Activated naive CD8-positive, alpha-beta T cell treated with anti-CD3 and anti-CD28 coated beads, Interleukin-2, amount 50 U/mL, for 16 hours (primary cell): ENCODE data around the gene LAP3.
A peak's percentile ranks its signal among the peaks of the same experiment; 100 is the strongest.
"Not testable (repeated sequence)": the region's sequence is repeated elsewhere in the genome, so short reads cannot be mapped to it uniquely, and the experiment has no call there.

Source experiments
- DNase-seq: peaks from one replicate; pipeline ENCODE4 v3.0.0-alpha.2; 2020; ENCODE audit warnings: low read depth, low spot score

The LAP3 gene

DNA sequence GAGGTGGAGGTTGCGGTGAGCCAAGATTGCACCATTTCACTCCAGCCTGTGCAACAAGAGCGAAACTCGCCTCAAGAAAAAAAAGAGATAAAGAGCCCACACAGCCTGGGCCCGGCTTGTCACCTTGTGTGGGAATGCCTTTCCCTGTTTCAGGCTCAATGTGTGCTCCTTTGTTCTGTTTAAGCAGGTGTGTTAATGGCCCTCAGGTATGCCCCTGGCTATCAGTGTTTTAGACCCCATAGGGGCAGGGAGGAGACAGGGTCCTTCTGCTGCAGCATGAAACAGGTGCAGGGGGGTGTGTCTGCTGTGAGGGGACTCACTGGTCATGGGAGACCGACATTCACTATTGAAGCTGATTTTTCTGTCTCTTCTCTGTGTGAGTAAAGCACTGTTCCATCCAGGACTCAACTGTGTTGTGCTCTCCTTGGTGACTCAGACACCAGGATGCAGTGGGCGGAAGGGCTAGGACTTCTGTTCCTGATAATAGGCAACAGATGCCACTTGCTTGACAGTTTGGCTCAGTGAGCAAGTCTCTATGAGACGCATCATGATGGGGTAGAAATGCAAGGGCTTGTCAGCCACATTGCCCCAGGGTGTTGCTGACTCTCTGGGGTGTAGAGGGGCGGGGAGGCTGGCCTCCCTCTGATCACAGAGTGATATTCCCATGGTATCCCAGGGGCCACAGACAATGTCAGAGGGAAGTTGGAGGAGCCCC, 15.6 kb upstream of the LAP3 start:
- DNase-seq = no peak

DNA sequence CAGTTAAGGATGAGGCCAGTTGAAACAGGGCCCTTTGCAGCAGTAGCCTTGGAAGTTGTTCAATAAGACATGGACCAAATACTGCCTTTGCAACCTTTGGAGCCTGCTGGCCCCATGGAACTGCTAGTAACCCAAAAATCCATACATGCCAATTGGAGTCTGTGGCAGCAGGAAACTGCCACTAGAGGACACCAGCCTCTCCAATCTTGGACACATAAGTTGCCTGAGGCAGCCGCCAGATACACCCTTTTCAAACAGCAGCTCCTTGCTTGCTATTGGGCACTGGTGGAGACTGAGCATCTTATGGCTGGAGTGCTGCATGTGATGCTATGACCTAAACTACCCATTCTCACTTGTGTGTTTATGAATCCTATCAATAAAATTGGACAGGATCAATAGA, 14.8 kb upstream of the LAP3 start:
- no peak for DNase-seq

GRCh38 chr4:17565846-17566245, 11.2 kb upstream of the LAP3 start:
- no peak for DNase-seq

DNA sequence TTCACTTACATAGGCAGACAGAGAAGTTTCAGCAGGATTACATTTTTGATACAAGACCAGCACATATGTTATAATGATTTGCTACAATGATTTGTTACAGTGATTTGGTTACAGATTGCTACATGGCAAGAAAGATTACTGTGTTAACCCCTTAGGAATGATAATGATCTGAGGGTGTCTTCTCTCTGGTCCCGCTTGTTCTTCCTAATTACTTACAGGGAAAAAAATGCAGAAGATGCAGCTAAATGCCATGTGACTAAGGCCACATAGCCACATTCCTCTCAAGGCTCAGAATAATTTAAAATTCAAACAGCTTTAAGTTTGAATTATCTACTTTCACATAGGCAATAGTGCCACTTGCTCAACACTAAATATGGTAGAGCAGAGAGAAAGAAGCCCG, 9.7 kb upstream of the LAP3 start:
- no peak for DNase-seq

GRCh38 chr4:17574206-17574605, 2.8 kb upstream of the LAP3 start:
- no peak for DNase-seq

- DNase-seq = not testable (repeated sequence)
Observed at GRCh38 chr4:17575177-17575576, 1.8 kb upstream of the LAP3 start.

DNA sequence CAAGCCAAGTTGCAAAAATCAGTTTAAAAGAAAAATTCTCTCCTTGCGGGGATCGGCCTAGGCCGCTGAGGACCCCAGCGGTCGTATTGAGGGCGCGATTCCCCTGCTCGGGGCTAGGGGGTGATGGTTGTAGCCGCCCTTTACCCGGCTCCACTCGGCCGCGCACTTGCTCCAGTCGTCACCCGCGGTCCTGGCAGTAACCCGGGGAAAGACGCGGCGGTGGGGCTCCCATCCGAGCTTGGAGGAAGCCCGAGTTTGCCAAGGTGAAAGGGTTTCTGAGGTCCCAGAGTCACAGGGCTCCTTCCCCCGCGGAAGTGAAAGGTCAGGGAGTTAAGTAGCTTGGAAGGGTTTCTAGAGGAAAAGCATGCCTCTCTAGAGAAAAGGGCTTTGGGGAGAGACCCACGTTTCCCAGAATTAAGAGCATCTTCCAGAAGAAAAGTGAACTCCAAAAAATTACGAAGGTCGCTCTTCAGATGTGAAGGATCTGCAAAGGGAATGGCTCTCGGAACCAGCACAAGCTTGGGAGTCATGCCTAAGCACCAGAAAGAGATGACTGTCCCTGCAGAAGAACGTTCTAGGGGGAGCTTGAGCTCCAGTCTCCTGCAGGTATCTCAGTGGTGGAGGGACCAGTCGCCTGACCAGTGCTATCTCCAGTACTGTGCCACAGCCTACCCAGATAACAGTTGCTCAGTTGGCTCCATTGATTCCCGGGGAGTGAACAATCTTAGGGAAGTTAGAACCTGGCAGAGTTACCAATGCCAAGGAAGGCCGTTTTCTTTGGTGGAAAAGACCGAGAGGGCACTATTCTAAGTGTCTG, 875 bp downstream of the LAP3 start:
- DNase-seq = peak; percentile 1

DNA sequence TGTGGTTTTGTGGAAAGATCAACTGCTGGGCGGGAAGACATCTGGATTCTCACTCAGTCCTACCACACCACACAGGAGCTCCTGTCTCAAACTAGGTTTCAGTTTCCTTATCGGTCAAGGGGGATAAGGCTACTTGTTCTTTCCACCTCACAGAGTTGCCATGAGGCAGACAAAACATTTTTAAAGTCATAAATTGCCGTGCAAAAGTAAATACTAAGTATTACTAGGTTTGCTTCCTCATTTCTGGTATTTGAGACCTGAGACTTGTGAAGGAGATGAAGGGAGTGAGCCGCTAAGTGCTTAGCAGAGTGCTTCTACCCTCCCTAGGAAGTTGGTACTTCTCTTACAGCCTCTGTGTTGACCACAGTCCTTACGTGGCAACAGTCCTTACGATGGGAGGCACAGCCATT, 1.5 kb downstream of the LAP3 start:
- no peak for DNase-seq

GRCh38 chr4:17580969-17581368, 4.0 kb downstream of the LAP3 start:
- no peak for DNase-seq

DNA sequence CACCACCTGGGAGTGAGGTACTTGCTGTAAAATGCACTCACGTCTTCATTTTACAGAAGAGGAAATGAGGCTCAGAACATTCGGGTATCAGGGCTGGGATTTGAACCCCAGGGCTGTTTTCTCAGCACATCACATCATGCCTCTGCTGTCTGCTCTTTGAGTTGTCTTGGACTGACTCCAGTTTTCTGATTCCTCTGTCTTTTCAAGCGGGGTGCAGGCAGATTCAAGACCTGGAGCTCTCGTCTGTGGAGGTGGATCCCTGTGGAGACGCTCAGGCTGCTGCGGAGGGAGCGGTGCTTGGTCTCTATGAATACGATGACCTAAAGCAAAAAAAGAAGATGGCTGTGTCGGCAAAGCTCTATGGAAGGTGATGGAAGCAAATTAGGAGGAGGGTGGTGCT, 6.3 kb downstream of the LAP3 start:
- DNase-seq = no peak

DNA sequence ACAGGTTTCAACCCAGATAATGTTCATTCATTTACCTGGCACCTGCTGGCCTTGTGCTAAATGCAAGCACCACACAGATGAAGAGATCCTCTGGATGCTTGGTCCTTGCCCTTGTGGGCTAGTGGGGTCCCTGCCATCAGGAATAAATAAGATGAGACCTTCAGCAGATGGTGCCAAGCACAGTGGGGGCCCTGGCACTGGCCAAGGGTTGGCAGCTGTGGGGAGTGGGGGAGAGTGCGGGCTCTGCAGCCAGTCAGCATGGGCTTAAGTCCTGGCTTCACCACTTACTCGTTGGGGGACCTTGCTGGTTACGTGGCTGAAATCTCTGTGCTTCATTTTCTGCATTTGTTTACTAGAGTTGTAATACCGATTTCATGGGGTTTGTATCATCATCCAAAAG, 6.9 kb downstream of the LAP3 start:
- no peak for DNase-seq

DNA sequence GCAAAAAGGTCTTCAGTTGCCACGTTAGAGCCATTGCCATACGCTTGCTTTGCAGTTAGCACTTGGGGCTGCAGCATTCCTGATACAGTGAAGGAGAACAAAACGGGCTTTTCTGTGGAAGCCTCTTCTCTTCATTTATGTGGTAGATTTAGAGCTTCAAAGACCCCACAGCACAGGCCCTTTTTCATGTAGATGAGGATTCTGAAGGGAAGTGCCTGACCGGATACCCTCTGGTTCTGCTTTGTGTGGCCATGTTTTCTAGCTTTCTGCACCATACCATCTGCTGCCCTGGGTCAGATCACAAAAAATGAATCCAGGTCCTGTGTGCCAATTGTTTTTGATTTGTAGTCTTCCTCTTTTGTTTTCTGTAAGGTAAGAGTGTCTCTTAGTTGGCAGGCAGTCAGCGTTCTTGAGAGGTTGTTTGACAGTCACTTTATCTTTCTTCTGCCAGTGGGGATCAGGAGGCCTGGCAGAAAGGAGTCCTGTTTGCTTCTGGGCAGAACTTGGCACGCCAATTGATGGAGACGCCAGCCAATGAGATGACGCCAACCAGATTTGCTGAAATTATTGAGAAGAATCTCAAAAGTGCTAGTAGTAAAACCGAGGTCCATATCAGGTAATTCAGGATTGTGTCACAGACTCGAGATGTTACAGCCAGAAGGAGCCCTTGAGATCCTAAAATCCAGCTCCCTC, 7.7 kb downstream of the LAP3 start:
- DNase-seq = no peak

DNA sequence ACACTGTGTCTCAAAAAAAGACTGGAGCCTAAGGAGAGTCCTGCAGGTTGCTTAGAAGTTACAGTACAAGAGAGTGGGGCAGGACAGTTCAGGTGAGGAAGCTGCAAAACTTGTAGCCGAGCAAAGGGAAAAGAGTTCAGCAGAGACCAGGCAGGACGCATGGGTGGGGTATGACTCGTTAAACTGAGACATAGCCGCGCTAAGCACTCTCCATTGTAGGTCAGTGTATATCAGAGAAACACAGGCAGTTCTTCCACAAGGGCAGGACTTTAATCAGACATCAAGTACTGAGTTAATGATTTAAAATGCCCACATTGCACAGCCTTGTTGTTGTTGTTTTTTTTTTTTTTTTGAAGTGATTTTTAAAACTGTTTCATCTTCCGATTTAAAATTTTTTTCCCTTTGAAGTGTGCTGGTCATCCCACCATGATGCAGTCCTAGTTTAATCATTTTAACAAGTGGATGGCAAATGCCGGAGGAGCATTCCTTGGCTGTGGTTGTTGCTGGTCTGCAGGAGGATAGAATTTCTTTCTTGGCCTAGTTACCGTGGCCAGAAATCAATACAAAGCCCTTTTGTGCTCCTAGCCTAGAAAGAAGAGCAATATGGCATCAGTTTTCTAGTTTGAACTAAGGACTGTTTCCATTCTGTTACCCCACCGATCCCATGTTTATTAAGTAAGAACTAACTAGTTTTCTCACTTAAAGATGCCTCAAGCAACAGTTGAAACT, 10.3 kb downstream of the LAP3 start:
- no peak for DNase-seq

DNA sequence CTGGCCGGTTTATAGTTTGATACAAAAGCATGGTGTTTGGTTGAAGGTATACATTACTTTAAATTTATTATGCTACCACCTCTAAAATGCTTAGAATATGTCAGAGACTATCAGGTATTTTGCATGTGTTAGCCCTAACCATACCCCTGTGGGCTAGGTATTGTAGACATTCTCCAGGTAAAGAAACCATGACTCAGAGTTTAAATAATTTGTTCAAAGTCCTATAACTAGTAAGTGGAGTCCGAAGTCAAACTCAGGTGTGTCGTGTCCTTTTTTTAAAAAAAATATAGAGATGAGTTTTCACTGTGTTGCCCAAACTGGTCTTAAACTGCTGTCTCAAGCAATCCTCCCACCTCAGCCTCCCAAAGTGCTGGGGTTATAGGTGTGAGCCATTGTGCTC, 12.4 kb downstream of the LAP3 start:
- DNase-seq = no peak

DNA sequence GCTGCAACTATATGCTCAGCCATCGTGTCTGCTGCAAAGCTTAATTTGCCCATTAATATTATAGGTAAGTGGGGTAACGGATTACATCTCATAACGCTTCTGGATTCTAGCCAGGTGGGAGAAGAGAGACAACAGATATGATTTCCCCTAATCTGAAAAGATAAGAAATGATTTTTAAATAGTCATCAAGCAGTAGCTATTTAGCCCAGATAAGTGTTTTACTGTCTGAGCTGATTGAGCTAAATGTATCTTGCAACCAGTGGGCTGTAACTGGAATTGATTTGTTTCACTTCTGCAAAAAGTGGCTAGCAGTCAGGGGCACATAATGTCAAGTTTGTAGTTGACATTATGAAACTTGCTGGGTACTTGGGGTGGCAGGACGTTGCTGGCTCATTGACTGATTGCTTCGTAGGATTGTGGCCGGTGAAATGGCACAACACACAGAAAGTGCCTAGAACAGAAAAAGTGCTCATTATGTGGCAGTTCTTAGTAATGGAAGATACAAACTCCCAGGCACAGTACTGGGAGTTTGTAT, 18.5 kb downstream of the LAP3 start:
- no peak for DNase-seq

- no peak for DNase-seq
Observed at GRCh38 chr4:17597517-17597916, 20.5 kb downstream of the LAP3 start.

GRCh38 chr4:17599826-17600225, 22.8 kb downstream of the LAP3 start:
- DNase-seq = no peak

GRCh38 chr4:17605236-17605635, 28.2 kb downstream of the LAP3 start:
- DNase-seq = no peak

DNA sequence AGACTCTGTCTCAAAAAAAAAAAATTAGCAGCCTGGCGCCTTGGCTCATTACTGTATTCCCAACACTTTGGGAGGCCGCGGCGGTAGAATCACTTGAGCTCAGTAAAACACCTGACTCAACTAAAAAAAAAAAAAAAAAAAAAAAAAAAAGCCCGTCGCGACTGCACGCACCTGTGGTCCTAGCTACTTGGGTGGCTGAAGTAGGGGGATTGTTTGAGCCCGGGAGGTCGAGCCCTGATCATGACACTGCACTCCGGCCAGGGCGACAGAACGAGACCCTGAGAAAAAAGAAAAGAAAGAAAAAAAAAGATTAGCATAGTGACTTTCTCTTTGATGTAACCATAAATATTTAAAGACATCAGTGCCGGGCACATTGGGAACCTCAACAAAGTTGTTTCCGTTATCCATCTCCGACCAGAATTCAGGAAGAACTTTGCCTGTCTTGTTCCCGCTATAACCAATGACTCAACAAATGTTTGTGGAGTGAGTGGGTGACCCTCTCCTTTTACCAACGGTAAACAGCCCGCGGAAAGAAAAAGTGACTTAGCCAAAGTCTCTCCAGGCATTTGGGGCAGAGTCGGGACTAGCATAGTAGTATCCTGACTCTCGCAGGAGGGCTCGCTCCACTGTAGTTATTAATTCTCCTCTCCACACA, 36.9 kb downstream of the LAP3 start:
- DNase-seq = no peak

GRCh38 chr4:17614416-17615299, 37.7 kb downstream of the LAP3 start, which contains the start of gene MED28:
Gene MED28, plus strand, starts transcription at chr4:17614641. Its CDS starts 14 bp downstream, at chr4:17614655.
- peak; percentile 92 for DNase-seq
